ENCODE data around the gene ABLIM2.

Gene ABLIM2

GRCh38 chr4:8192748-8193738 is 34.4 kb upstream of the ABLIM2 start:
- peak; percentile 36 for DNase-seq

- DNase-seq, result no peak
Measured at GRCh38 chr4:8191136-8191747, 32.6 kb upstream of the ABLIM2 start.

GRCh38 chr4:8189551-8190466 is 31.2 kb upstream of the ABLIM2 start:
- no peak for DNase-seq

GRCh38 chr4:8188743-8189550 is 30.3 kb upstream of the ABLIM2 start:
- no peak for DNase-seq

- no peak for DNase-seq
Measured at GRCh38 chr4:8188085-8188484, 29.5 kb upstream of the ABLIM2 start.

- no peak for DNase-seq
Measured at GRCh38 chr4:8185930-8186329, 27.3 kb upstream of the ABLIM2 start.

GRCh38 chr4:8185295-8185694 is 26.7 kb upstream of the ABLIM2 start:
- no peak for DNase-seq

GRCh38 chr4:8184061-8184460 is 25.4 kb upstream of the ABLIM2 start:
- DNase-seq, result no peak

GRCh38 chr4:8182858-8183725 is 24.5 kb upstream of the ABLIM2 start:
- no peak for DNase-seq

GRCh38 chr4:8182294-8182693 is 23.7 kb upstream of the ABLIM2 start:
- no peak for DNase-seq

- no peak for DNase-seq
Measured at GRCh38 chr4:8181844-8182243, 23.2 kb upstream of the ABLIM2 start.

GRCh38 chr4:8181119-8181518 is 22.5 kb upstream of the ABLIM2 start:
- DNase-seq, result no peak

GRCh38 chr4:8180310-8181093 is 21.9 kb upstream of the ABLIM2 start:
- no peak for DNase-seq

GRCh38 chr4:8179771-8180170 is 21.2 kb upstream of the ABLIM2 start:
- no peak for DNase-seq

- no peak for DNase-seq
Measured at GRCh38 chr4:8179074-8179473, 20.5 kb upstream of the ABLIM2 start.

- no peak for DNase-seq
Measured at GRCh38 chr4:8177956-8178355, 19.3 kb upstream of the ABLIM2 start.

GRCh38 chr4:8177552-8177951 is 18.9 kb upstream of the ABLIM2 start:
- DNase-seq, result no peak

GRCh38 chr4:8176547-8177399 is 18.2 kb upstream of the ABLIM2 start:
- peak; percentile 50 for DNase-seq

- DNase-seq, result no peak
Measured at GRCh38 chr4:8175686-8176085, 17.1 kb upstream of the ABLIM2 start.

Measured in stimulated activated CD8-positive, alpha-beta memory T cell treated with anti-CD3 and anti-CD28 coated beads, Interleukin-4, amount 100 ng/mL, for 48 hours (primary cell).